EL (cell line): ENCODE measurements around the gene LIN52.
"Not testable (repeated sequence)": the region's sequence is repeated elsewhere in the genome, so short reads cannot be mapped to it uniquely, and the experiment has no call there.

Experiments
- DNase-seq: peaks from one replicate; pipeline ENCODE4 v3.0.0-alpha.2; 2016

Gene LIN52

GRCh38 chr14:74111395-74112216 lies 26.9 kb downstream of the LIN52 start:
- peak; percentile 49 for DNase-seq

GRCh38 chr14:74125487-74125886 lies 40.7 kb downstream of the LIN52 start:
- not testable (repeated sequence) for DNase-seq

- no peak for DNase-seq
Measured at GRCh38 chr14:74126315-74127013, 41.7 kb downstream of the LIN52 start.

- DNase-seq, result no peak
Measured at GRCh38 chr14:74127634-74128033, 42.9 kb downstream of the LIN52 start.

- no peak for DNase-seq
Measured at GRCh38 chr14:74133833-74134481, 49.2 kb downstream of the LIN52 start.

GRCh38 chr14:74134484-74134883 lies 49.7 kb downstream of the LIN52 start:
- DNase-seq, result no peak

GRCh38 chr14:74135426-74135825 lies 50.7 kb downstream of the LIN52 start:
- DNase-seq, result peak; percentile 24

- no peak for DNase-seq
Measured at GRCh38 chr14:74140374-74140850, 55.7 kb downstream of the LIN52 start.

- no peak for DNase-seq
Measured at GRCh38 chr14:74141703-74142102, 56.9 kb downstream of the LIN52 start.

GRCh38 chr14:74142523-74142922 lies 57.8 kb downstream of the LIN52 start:
- no peak for DNase-seq

GRCh38 chr14:74144789-74145188 lies 60.0 kb downstream of the LIN52 start:
- no peak for DNase-seq

- DNase-seq, result no peak
Measured at GRCh38 chr14:74147571-74147970, 62.8 kb downstream of the LIN52 start.

- DNase-seq, result no peak
Measured at GRCh38 chr14:74148705-74149104, 63.9 kb downstream of the LIN52 start.

GRCh38 chr14:74155287-74155686 lies 70.5 kb downstream of the LIN52 start:
- DNase-seq, result no peak

GRCh38 chr14:74155749-74156148 lies 71.0 kb downstream of the LIN52 start:
- DNase-seq, result no peak

- no peak for DNase-seq
Measured at GRCh38 chr14:74160763-74161162, 76.0 kb downstream of the LIN52 start.

GRCh38 chr14:74161526-74162158 lies 76.9 kb downstream of the LIN52 start:
- DNase-seq, result no peak

GRCh38 chr14:74169906-74170305 lies 85.2 kb downstream of the LIN52 start:
- DNase-seq, result no peak

GRCh38 chr14:74176400-74176793 lies 91.6 kb downstream of the LIN52 start:
- no peak for DNase-seq

GRCh38 chr14:74179856-74180255 lies 95.1 kb downstream of the LIN52 start:
- DNase-seq, result no peak

GRCh38 chr14:74190927-74191575 lies 106.3 kb downstream of the LIN52 start:
- no peak for DNase-seq

- no peak for DNase-seq
Measured at GRCh38 chr14:74194506-74195274, 109.9 kb downstream of the LIN52 start.
